Measurements from ENCODE around the gene MYL3. TPM values are rescaled to one million over a fixed set of nuclear protein-coding genes. Genes with fewer than 3 reads are reported as not detected.
A peak's percentile ranks its signal among the peaks of the same experiment; 100 is the strongest.

Gene MYL3
- polyA plus RNA-seq, 2 of the 4 experiments (the other 2 are of a cell fraction): 0.25 TPM; not detected in 1

DNA sequence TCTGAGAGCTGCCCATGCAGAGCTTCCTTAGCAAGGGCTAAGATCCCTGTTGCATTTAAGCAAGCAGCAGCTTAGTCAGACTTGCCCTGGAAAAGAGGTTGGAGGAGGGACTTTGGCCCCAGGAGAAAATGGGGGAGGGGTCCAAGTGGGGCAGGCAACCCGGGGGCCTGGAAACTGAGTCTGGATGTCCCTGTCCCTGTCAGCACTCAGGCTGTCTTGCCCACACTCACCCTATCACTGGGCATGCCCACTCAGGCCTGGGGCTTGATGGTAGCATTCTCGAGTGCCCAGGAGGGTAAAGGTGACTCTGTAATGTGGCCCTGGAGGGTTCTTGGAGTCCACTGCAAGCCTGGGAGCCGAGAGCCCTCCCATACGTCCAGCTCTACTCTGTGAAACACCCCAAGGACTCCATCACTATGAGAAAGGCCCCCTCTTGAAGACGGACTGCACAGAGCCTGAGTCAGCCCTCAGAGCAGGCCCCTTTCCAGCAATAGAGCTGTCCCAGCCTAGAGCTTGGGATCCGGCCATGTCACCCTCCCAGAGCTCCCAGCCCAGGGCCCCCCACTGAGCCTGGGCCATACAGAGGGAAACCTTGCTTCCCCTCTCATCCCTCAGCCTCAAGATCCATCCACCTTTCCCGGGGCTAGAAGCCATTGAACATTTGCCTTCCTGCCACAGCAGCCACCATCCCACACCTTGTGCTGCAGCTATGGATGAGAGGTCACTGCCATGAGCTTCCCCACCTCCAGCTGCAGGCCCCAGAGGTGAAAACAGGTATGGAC lies 13.4 kb downstream of the MYL3 start:
- POLR2A ChIA-PET: no interaction called here

DNA sequence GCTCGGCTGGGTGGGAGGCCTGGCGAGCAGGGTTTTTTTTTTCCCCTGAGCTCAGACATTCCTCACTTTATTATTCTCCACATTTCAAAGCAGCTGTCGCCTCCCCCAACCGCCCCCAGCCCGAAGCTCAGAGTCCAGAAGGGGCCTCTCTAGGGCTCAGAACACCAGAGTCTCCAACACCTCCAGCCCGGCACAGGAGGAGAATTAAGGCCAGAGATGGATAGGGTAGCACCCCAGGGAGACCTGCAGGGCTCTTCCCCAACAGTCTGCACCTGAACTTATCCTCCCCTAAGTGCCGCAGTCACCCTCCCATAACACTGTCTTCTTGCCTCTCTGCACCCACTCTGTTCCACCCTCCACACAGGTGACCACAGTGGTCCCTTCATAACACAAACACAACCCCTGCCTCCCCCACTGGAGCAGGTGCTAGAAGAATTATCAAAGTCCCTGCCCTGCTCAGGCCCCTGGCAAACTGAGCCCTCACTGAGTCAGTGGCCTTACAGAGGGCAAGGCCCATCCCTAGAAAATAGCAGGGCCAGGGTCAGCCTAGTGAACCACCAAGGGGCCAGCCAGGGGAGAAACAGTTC lies 14.1 kb downstream of the MYL3 start:
- H3K4me3 ChIP-seq: no peak overlapping the region
- POLR2A ChIA-PET: no interaction called here
- FAIRE-seq: no peak
- CTCF ChIA-PET: interaction anchor here (1.8 to 4.7 kb wide), 2 partner anchors 17 to 18 kb away, joined by 5 to 20 read pairs; no protein-coding TSS in a partner anchor
- H3K4me2 ChIP-seq: no peak overlapping the region
- no peaks in the 10 kb centered on the region for H3K4me1 ChIP-seq
- no peaks in the 10 kb centered on the region for H3K9me3 ChIP-seq
- ATAC-seq: no peak
- TF ChIP-seq, protein P1, sequence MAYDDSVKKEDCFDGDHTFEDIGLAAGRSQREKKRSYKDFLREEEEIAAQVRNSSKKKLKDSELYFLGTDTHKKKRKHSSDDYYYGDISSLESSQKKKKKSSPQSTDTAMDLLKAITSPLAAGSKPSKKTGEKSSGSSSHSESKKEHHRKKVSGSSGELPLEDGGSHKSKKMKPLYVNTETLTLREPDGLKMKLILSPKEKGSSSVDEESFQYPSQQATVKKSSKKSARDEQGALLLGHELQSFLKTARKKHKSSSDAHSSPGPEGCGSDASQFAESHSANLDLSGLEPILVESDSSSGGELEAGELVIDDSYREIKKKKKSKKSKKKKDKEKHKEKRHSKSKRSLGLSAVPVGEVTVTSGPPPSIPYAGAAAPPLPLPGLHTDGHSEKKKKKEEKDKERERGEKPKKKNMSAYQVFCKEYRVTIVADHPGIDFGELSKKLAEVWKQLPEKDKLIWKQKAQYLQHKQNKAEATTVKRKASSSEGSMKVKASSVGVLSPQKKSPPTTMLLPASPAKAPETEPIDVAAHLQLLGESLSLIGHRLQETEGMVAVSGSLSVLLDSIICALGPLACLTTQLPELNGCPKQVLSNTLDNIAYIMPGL (CRISPR knock-in tag; IDR thresholded peaks at IDR 0.05; ENCODE audit: borderline replicate concordance): no peak
- no peak for TF ChIP-seq TP53 (CRISPR knock-in tag; IDR thresholded peaks at IDR 0.05)
- TF ChIP-seq, protein P2, sequence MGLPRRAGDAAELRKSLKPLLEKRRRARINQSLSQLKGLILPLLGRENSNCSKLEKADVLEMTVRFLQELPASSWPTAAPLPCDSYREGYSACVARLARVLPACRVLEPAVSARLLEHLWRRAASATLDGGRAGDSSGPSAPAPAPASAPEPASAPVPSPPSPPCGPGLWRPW (IDR thresholded peaks at IDR 0.05): no peak
- TF ChIP-seq, protein P3, sequence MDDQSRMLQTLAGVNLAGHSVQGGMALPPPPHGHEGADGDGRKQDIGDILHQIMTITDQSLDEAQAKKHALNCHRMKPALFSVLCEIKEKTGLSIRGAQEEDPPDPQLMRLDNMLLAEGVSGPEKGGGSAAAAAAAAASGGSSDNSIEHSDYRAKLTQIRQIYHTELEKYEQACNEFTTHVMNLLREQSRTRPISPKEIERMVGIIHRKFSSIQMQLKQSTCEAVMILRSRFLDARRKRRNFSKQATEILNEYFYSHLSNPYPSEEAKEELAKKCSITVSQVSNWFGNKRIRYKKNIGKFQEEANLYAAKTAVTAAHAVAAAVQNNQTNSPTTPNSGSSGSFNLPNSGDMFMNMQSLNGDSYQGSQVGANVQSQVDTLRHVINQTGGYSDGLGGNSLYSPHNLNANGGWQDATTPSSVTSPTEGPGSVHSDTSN (IDR thresholded peaks at IDR 0.05): no peak
- 85% methylated on average over 7 of the region's 7 CpGs for WGBS (ENCODE audit: missing lambda C conversion rate)
- H3K27ac ChIP-seq: no peak overlapping the region
- no peak for DNase-seq (ENCODE audit: low read depth in 1 of 2, low spot score in 1 of 2)

More for the DNA sequence above, 13.4 kb downstream of the MYL3 start:
- ATAC-seq: 0 out of 6 replicates have a peak, but pooled peaks of 1 of the 2 experiments have one; percentile 20
- Histone ChIP-seq H3K4me2 (no peak overlapping the region), H3K4me1 (no peaks in the 10 kb centered on the region), H3K27ac (no peak overlapping the region), H3K4me3 (no peak overlapping the region), H3K9me3 (no peaks in the 10 kb centered on the region)
- CTCF ChIA-PET: interaction anchor here (0.6 to 4.7 kb wide), 3 partner anchors 18 to 144 kb away, joined by 3 to 20 read pairs (median 5); no protein-coding TSS in a partner anchor
- no peak for DNase-seq (ENCODE audit: low read depth in 1 of 2, low spot score in 1 of 2)
- TF ChIP-seq ZNF302 (CRISPR knock-in tag; IDR thresholded peaks at IDR 0.05) (no peak), PHF8 (IDR thresholded peaks at IDR 0.05; ENCODE audit: borderline replicate concordance, low read depth) (no peak), ZFP36 (IDR thresholded peaks at IDR 0.05; ENCODE audit: borderline replicate concordance, partially characterized antibody) (no peak), HOXB13 (CRISPR knock-in tag; IDR thresholded peaks at IDR 0.05; ENCODE audit: low read depth) (no peak), NFE2L2 (conservative IDR thresholded peaks at IDR 0.05; ENCODE audit: low read length) (no peak), EHF (CRISPR knock-in tag; IDR thresholded peaks at IDR 0.05) (no peak), NPAS2 (CRISPR knock-in tag; IDR thresholded peaks at IDR 0.05; ENCODE audit: borderline replicate concordance) (no peak), CBX2 (IDR thresholded peaks at IDR 0.05; ENCODE audit: borderline replicate concordance, low read depth) (no peak), ZSCAN20 (CRISPR knock-in tag; IDR thresholded peaks at IDR 0.05) (no peak)
- TF ChIP-seq, protein P4, sequence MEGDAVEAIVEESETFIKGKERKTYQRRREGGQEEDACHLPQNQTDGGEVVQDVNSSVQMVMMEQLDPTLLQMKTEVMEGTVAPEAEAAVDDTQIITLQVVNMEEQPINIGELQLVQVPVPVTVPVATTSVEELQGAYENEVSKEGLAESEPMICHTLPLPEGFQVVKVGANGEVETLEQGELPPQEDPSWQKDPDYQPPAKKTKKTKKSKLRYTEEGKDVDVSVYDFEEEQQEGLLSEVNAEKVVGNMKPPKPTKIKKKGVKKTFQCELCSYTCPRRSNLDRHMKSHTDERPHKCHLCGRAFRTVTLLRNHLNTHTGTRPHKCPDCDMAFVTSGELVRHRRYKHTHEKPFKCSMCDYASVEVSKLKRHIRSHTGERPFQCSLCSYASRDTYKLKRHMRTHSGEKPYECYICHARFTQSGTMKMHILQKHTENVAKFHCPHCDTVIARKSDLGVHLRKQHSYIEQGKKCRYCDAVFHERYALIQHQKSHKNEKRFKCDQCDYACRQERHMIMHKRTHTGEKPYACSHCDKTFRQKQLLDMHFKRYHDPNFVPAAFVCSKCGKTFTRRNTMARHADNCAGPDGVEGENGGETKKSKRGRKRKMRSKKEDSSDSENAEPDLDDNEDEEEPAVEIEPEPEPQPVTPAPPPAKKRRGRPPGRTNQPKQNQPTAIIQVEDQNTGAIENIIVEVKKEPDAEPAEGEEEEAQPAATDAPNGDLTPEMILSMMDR (IDR thresholded peaks at IDR 0.05): no peak
- no peak for FAIRE-seq
- WGBS (ENCODE audit: missing lambda C conversion rate): 40% methylated on average over 2 of the region's 7 CpGs

Data from A549 (cell line).